Duodenal mucosa (tissue), 2 donors: ENCODE results near the gene DOCK4.

Experiments
- H3K27ac ChIP-seq: one replicate; pipeline ENCODE4 v1.7.0; 2013; ENCODE audit warnings: low read depth, low read length
- H3K27me3 ChIP-seq, 2 donors: one replicate each; pipeline ENCODE4 v1.7.0; 2013; ENCODE audit warnings: low read length in 2 of 2, control low read depth in 1 of 2; ENCODE audit not compliant: insufficient read depth in 2 of 2, control insufficient read depth in 1 of 2
- H3K36me3 ChIP-seq, 2 donors: one replicate each; pipeline ENCODE4 v1.7.0; 2013; ENCODE audit warnings: low read length in 2 of 2, control low read depth in 1 of 2; ENCODE audit not compliant: insufficient read depth in 2 of 2, control insufficient read depth in 1 of 2
- H3K4me1 ChIP-seq, 2 donors: one replicate each; pipeline ENCODE4 v1.7.0; 2013; ENCODE audit warnings: low read length in 2 of 2, control low read depth in 1 of 2; ENCODE audit not compliant: insufficient read depth in 2 of 2, control insufficient read depth in 1 of 2
- H3K4me3 ChIP-seq, 2 donors: one replicate each; pipeline ENCODE4 v1.7.0; 2013; ENCODE audit warnings: low read length in 2 of 2, low read depth in 1 of 2
- H3K9ac ChIP-seq, 2 donors: one replicate each; pipeline ENCODE4 v1.7.0; 2013; ENCODE audit warnings: low read length in 2 of 2, low read depth in 1 of 2
- H3K9me3 ChIP-seq, 2 donors: one replicate each; pipeline ENCODE4 v1.7.0; 2013; ENCODE audit warnings: low read length in 2 of 2, control low read depth in 1 of 2; ENCODE audit not compliant: control insufficient read depth in 1 of 2

DOCK4 gene

GRCh38 chr7:112238852-112239610, 32.8 kb upstream of the DOCK4 start:
- Histone ChIP-seq H3K9ac (no peak overlapping the region), H3K36me3 (no peaks in the 10 kb centered on the region), H3K27me3 (no peaks in the 10 kb centered on the region), H3K4me1 (no peaks in the 10 kb centered on the region), H3K9me3 (peaks cover 3 to 4% of the 10 kb centered on the region in 2 donors), H3K4me3 (no peak overlapping the region), H3K27ac (no peak overlapping the region)

- H3K36me3 ChIP-seq = no peaks in the 10 kb centered on the region
- no peak overlapping the region for H3K27ac ChIP-seq
- peaks cover 3 to 4% of the 10 kb centered on the region in 2 donors for H3K9me3 ChIP-seq
- H3K9ac ChIP-seq = no peak overlapping the region
- no peak overlapping the region for H3K4me3 ChIP-seq
- H3K27me3 ChIP-seq = no peaks in the 10 kb centered on the region
- H3K4me1 ChIP-seq = no peaks in the 10 kb centered on the region
Measured at GRCh38 chr7:112238330-112238729, 32.1 kb upstream of the DOCK4 start.

- Histone ChIP-seq H3K9me3 (peaks cover 3 to 4% of the 10 kb centered on the region in 2 donors), H3K4me1 (no peaks in the 10 kb centered on the region), H3K36me3 (no peaks in the 10 kb centered on the region), H3K9ac (no peak overlapping the region), H3K4me3 (no peak overlapping the region), H3K27me3 (no peaks in the 10 kb centered on the region), H3K27ac (no peak overlapping the region)
Measured at GRCh38 chr7:112236597-112236996, 30.4 kb upstream of the DOCK4 start.

- Histone ChIP-seq H3K4me3 (no peak overlapping the region), H3K27me3 (no peaks in the 10 kb centered on the region), H3K4me1 (no peaks in the 10 kb centered on the region), H3K9ac (no peak overlapping the region), H3K36me3 (no peaks in the 10 kb centered on the region), H3K27ac (no peak overlapping the region), H3K9me3 (peaks cover 3 to 4% of the 10 kb centered on the region in 2 donors)
Measured at GRCh38 chr7:112234147-112234546, 27.9 kb upstream of the DOCK4 start.

- H3K4me3 ChIP-seq = no peak overlapping the region
- H3K27ac ChIP-seq = no peak overlapping the region
- H3K9ac ChIP-seq = no peak overlapping the region
- no peaks in the 10 kb centered on the region for H3K4me1 ChIP-seq
- H3K36me3 ChIP-seq = no peaks in the 10 kb centered on the region
- no peaks in the 10 kb centered on the region for H3K27me3 ChIP-seq
- peaks cover 3 to 4% of the 10 kb centered on the region in 2 donors for H3K9me3 ChIP-seq
Measured at GRCh38 chr7:112233048-112233697, 27.0 kb upstream of the DOCK4 start.

- no peak overlapping the region for H3K9ac ChIP-seq
- H3K4me3 ChIP-seq = no peak overlapping the region
Measured at GRCh38 chr7:112232212-112232978, 26.2 kb upstream of the DOCK4 start.

GRCh38 chr7:112228632-112229031, 22.4 kb upstream of the DOCK4 start:
- no peaks in the 10 kb centered on the region for H3K9me3 ChIP-seq
- H3K4me3 ChIP-seq = no peak overlapping the region
- H3K27me3 ChIP-seq = no peaks in the 10 kb centered on the region
- no peak overlapping the region for H3K9ac ChIP-seq
- no peak overlapping the region for H3K27ac ChIP-seq
- H3K36me3 ChIP-seq = no peaks in the 10 kb centered on the region
- no peaks in the 10 kb centered on the region for H3K4me1 ChIP-seq

More at GRCh38 chr7:112232212-112232978, 26.2 kb upstream of the DOCK4 start:
- H3K27me3 ChIP-seq = no peaks in the 10 kb centered on the region
- no peak overlapping the region for H3K27ac ChIP-seq
- H3K4me1 ChIP-seq = no peaks in the 10 kb centered on the region
- H3K9me3 ChIP-seq = peaks cover 3 to 4% of the 10 kb centered on the region in 2 donors
- H3K36me3 ChIP-seq = no peaks in the 10 kb centered on the region

GRCh38 chr7:112226701-112227276, 20.6 kb upstream of the DOCK4 start:
- H3K4me3 ChIP-seq = no peak overlapping the region
- no peak overlapping the region for H3K9ac ChIP-seq
- H3K27ac ChIP-seq = no peak overlapping the region
- no peaks in the 10 kb centered on the region for H3K9me3 ChIP-seq
- H3K36me3 ChIP-seq = no peaks in the 10 kb centered on the region
- no peaks in the 10 kb centered on the region for H3K4me1 ChIP-seq
- H3K27me3 ChIP-seq = no peaks in the 10 kb centered on the region

- Histone ChIP-seq H3K4me3 (no peak overlapping the region), H3K9ac (no peak overlapping the region), H3K27ac (no peak overlapping the region), H3K36me3 (no peaks in the 10 kb centered on the region), H3K4me1 (no peaks in the 10 kb centered on the region), H3K27me3 (no peaks in the 10 kb centered on the region), H3K9me3 (no peaks in the 10 kb centered on the region)
Measured at GRCh38 chr7:112225006-112225405, 18.8 kb upstream of the DOCK4 start.

- H3K27me3 ChIP-seq = no peaks in the 10 kb centered on the region
- no peaks in the 10 kb centered on the region for H3K36me3 ChIP-seq
- H3K4me3 ChIP-seq = no peak overlapping the region
- no peaks in the 10 kb centered on the region for H3K4me1 ChIP-seq
- H3K27ac ChIP-seq = no peak overlapping the region
- H3K9me3 ChIP-seq = no peaks in the 10 kb centered on the region
- H3K9ac ChIP-seq = no peak overlapping the region
Measured at GRCh38 chr7:112224186-112224585, 18.0 kb upstream of the DOCK4 start.
